Karpas-422 (cell line): ENCODE measurements around the gene TOR1AIP2. TPM values are rescaled to one million over a fixed set of nuclear protein-coding genes. Genes with fewer than 3 reads are reported as not detected.
"Not testable (repeated sequence)": the region's sequence is repeated elsewhere in the genome, so short reads cannot be mapped to it uniquely, and the experiment has no call there.

Experiments
- DNase-seq: peaks from one replicate; pipeline ENCODE4 v3.0.0-alpha.2; 2015
- H2AFZ ChIP-seq: fragments of 200-600 bp; sonication (generic); 2 replicates; pipeline ENCODE4 v1.6.1; 2014; ENCODE audit warnings: antibody characterized with exemption, low read length, mixed read lengths
- H3K27ac ChIP-seq: fragments of 200-600 bp; sonication (generic); 2 replicates; pipeline ENCODE4 v1.5.1; 2014; ENCODE audit warnings: mild to moderate bottlenecking, low read length, moderate library complexity
- H3K27me3 ChIP-seq: fragments of 200-600 bp; sonication (generic); 2 replicates; pipeline ENCODE4 v1.6.1; 2014; ENCODE audit warnings: low read length, mixed read lengths
- H3K36me3 ChIP-seq: fragments of 200-600 bp; sonication (generic); 2 replicates; pipeline ENCODE4 v1.6.1; 2014; ENCODE audit warnings: low read length, mixed read lengths; ENCODE audit not compliant: insufficient read depth
- H3K4me1 ChIP-seq: fragments of 200-600 bp; sonication (generic); 2 replicates; pipeline ENCODE4 v1.6.1; 2014; ENCODE audit warnings: mild to moderate bottlenecking, low read length, mixed read lengths
- H3K4me2 ChIP-seq: fragments of 200-600 bp; sonication (generic); 2 replicates; pipeline ENCODE4 v1.6.1; 2014; ENCODE audit warnings: low read length, low read depth, mild to moderate bottlenecking; ENCODE audit not compliant: poor library complexity, severe bottlenecking
- H3K4me3 ChIP-seq: fragments of 200-600 bp; sonication (generic); 2 replicates; pipeline ENCODE4 v1.5.1; 2014; ENCODE audit warnings: mild to moderate bottlenecking, antibody characterized with exemption, low read length, mixed read lengths
- H3K79me2 ChIP-seq: fragments of 200-600 bp; sonication (generic); 2 replicates; pipeline ENCODE4 v1.6.1; 2014; ENCODE audit warnings: mild to moderate bottlenecking, low read length, mixed read lengths
- H3K9ac ChIP-seq: fragments of 200-600 bp; sonication (generic); 2 replicates; pipeline ENCODE4 v1.6.0; 2014; ENCODE audit warnings: low read length
- H3K9me2 ChIP-seq: fragments of 200-600 bp; sonication (generic), shearing (Covaris generic); replicated peaks from 2 replicates; pipeline ENCODE4 v1.6.0; 2014; ENCODE audit warnings: mild to moderate bottlenecking, low read length, moderate library complexity; ENCODE audit not compliant: insufficient read depth
- H3K9me3 ChIP-seq: fragments of 300-700, 200-600 bp; sonication (generic); 2 replicates; pipeline ENCODE4 v1.6.1; 2014; ENCODE audit warnings: low read length, mixed read lengths
- H4K20me1 ChIP-seq: fragments of 200-600 bp; sonication (generic); 2 replicates; pipeline ENCODE4 v1.6.1; 2014; ENCODE audit warnings: mild to moderate bottlenecking, antibody characterized with exemption, low read length, low read depth; ENCODE audit not compliant: insufficient read depth
- total RNA-seq: library from RNA; depleted of rRNA; stranded (reverse); fragments of >200 nt; shearing (Covaris generic); gene quantifications from 2 replicates; pipeline ENCODE4 v1.2.3, GENCODE V29; 2014; ENCODE audit warnings: low replicate concordance

The TOR1AIP2 gene
- total RNA-seq, 1 experiment from 2014 or later = 67.3 TPM

DNA sequence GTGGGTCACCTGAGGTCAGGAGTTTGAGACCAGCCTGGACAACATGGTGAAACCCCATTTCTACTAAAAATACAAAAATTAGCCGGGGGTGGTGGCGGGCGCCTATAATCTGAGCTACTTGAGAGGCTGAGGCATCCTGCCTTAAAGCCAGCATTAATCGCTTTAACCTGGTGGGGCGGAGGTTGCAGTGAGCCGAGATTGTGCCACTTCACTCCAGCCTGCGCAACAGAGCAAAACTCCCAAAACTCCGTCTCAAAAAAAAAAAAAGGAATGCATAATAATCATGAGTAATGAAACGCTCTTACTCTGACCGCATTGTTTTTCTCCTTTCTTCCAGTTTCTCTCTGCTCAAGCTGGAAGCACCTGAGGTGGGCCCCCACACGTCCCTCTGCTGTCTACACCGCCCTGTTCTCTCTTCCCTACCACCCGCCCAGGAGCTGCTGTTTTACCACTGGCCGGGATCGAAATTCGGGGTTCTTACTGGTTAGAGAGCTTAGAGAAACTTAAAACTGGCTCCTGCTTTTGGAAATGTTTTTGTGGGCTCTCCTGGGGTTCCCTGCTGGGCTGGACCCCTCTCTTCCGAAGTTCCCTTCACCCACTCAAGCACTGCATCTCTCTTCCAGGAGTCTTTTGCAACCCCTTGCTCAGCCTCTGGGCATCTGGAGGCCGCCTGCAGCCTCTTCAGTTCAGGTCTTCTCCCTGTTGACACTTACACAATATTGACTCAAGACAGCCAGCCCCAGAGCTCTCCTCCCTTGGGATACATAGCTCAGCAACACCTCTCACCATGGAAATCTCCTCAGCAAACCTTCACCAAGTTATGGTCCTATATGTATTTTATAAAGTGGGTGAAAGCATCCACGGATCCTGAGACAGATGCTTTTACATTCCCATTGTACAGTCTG lies 72.1 kb downstream of the TOR1AIP2 start:
- H3K4me3 ChIP-seq = no peak overlapping the region
- H3K9ac ChIP-seq = no peak overlapping the region
- no peaks in the 10 kb centered on the region for H3K4me1 ChIP-seq
- H3K9me3 ChIP-seq = no peaks in the 10 kb centered on the region
- H4K20me1 ChIP-seq = no peaks in the 10 kb centered on the region
- no peaks in the 10 kb centered on the region for H3K27me3 ChIP-seq
- no peaks in the 10 kb centered on the region for H3K79me2 ChIP-seq
- no peak overlapping the region for H2AFZ ChIP-seq
- H3K9me2 ChIP-seq = no peaks in the 10 kb centered on the region
- no peaks in the 10 kb centered on the region for H3K36me3 ChIP-seq
- DNase-seq = no peak
- no peak overlapping the region for H3K27ac ChIP-seq
- no peak overlapping the region for H3K4me2 ChIP-seq

GRCh38 chr1:179804417-179804816 lies 73.2 kb downstream of the TOR1AIP2 start:
- H3K9me3 ChIP-seq, H3K27ac ChIP-seq, H3K27me3 ChIP-seq, H2AFZ ChIP-seq, DNase-seq, H3K9ac ChIP-seq, H3K79me2 ChIP-seq, H3K9me2 ChIP-seq, H3K36me3 ChIP-seq, H3K4me3 ChIP-seq, H3K4me2 ChIP-seq, H3K4me1 ChIP-seq, H4K20me1 ChIP-seq: not testable (repeated sequence)

DNA sequence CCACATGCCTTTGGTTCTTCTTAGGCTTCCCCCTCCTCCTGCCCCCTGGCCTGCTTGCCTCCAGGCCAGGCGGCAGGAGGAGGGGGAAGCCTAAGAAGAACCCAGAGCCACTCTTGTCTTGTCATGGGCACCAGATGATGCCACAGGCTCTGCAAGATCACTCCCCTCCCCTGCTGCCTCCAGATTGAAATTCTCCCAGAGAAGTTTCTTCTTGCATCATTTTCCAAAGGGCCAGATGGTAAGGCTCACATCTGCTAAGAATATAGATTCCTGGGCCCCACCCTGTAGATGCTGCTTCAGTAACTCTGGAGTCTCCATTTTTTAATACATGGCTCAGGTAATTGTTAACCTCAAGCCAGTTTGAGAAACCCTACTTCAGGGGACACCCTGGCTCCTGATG lies 73.7 kb downstream of the TOR1AIP2 start:
- Histone ChIP-seq H3K79me2 (no peaks in the 10 kb centered on the region), H3K4me1 (no peaks in the 10 kb centered on the region), H3K27me3 (no peaks in the 10 kb centered on the region), H3K9ac (no peak overlapping the region), H3K4me3 (no peak overlapping the region), H3K9me3 (no peaks in the 10 kb centered on the region), H3K4me2 (no peak overlapping the region), H2AFZ (no peak overlapping the region), H4K20me1 (no peaks in the 10 kb centered on the region), H3K27ac (no peak overlapping the region), H3K9me2 (no peaks in the 10 kb centered on the region), H3K36me3 (no peaks in the 10 kb centered on the region)
- no peak for DNase-seq

- Histone ChIP-seq H3K9me3 (no peaks in the 10 kb centered on the region), H3K4me3 (no peak overlapping the region), H3K27ac (no peak overlapping the region), H4K20me1 (no peaks in the 10 kb centered on the region), H2AFZ (no peak overlapping the region), H3K79me2 (no peaks in the 10 kb centered on the region), H3K27me3 (no peaks in the 10 kb centered on the region), H3K4me1 (no peaks in the 10 kb centered on the region), H3K9ac (no peak overlapping the region), H3K4me2 (no peak overlapping the region), H3K9me2 (no peaks in the 10 kb centered on the region), H3K36me3 (no peaks in the 10 kb centered on the region)
- DNase-seq = no peak
Observed at GRCh38 chr1:179803104-179803503, 74.5 kb downstream of the TOR1AIP2 start.

- Histone ChIP-seq H3K27me3 (no peaks in the 10 kb centered on the region), H4K20me1 (no peaks in the 10 kb centered on the region), H3K4me3 (no peak overlapping the region), H3K27ac (no peak overlapping the region), H3K9ac (no peak overlapping the region), H3K4me1 (no peaks in the 10 kb centered on the region), H2AFZ (no peak overlapping the region), H3K4me2 (no peak overlapping the region), H3K9me2 (no peaks in the 10 kb centered on the region), H3K9me3 (no peaks in the 10 kb centered on the region), H3K79me2 (no peaks in the 10 kb centered on the region), H3K36me3 (no peaks in the 10 kb centered on the region)
- DNase-seq = no peak
Observed at GRCh38 chr1:179800481-179800880, 77.1 kb downstream of the TOR1AIP2 start.

- Histone ChIP-seq H2AFZ (no peak overlapping the region), H4K20me1 (no peaks in the 10 kb centered on the region)
- DNase-seq = no peak
Observed at GRCh38 chr1:179798864-179799516, 78.6 kb downstream of the TOR1AIP2 start.

DNA sequence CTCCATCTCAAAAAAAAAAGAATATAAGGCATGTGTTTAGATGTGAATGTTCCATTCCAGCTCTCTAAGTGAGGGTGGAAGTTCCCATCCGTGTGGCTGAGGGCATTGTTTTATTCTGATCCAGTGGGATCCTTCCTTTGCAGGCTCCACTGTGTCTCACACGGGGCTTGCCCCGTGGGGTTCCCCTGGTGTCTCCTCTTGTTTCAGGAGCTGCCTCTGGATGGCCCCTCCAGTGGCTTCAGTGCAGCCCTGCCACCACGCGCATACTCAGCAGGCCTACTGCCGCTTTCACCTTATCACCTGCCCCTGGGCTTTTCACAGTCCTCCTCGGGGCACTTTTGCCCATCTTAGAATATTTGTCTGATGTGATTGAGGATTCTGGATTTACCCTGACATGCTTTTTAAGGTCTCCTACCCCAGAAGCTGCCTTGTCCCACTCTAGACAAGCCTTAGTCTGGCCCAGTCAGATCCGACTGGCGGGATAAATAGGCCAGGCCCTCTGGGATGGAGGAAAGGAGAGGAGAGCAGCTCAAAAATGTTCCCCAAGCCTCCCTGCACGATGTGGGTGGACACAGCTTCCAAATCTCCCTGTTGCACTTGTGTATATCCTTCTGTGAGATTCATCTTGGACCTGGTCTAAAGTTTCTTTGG lies 79.3 kb downstream of the TOR1AIP2 start:
- no peak overlapping the region for H2AFZ ChIP-seq
- H3K4me3 ChIP-seq = no peak overlapping the region
- no peak overlapping the region for H3K27ac ChIP-seq
- no peaks in the 10 kb centered on the region for H3K9me2 ChIP-seq
- H3K9me3 ChIP-seq = no peaks in the 10 kb centered on the region
- no peak overlapping the region for H3K9ac ChIP-seq
- no peaks in the 10 kb centered on the region for H3K79me2 ChIP-seq
- no peaks in the 10 kb centered on the region for H3K27me3 ChIP-seq
- no peak for DNase-seq
- H3K36me3 ChIP-seq = no peaks in the 10 kb centered on the region
- no peaks in the 10 kb centered on the region for H3K4me1 ChIP-seq
- H3K4me2 ChIP-seq = no peak overlapping the region
- H4K20me1 ChIP-seq = no peaks in the 10 kb centered on the region

More at GRCh38 chr1:179798864-179799516, 78.6 kb downstream of the TOR1AIP2 start:
- Histone ChIP-seq H3K9me2 (no peaks in the 10 kb centered on the region), H3K4me2 (no peak overlapping the region), H3K36me3 (no peaks in the 10 kb centered on the region), H3K9ac (no peak overlapping the region), H3K9me3 (no peaks in the 10 kb centered on the region), H3K4me3 (no peak overlapping the region), H3K4me1 (no peaks in the 10 kb centered on the region), H3K27ac (no peak overlapping the region), H3K79me2 (no peaks in the 10 kb centered on the region), H3K27me3 (no peaks in the 10 kb centered on the region)

DNA sequence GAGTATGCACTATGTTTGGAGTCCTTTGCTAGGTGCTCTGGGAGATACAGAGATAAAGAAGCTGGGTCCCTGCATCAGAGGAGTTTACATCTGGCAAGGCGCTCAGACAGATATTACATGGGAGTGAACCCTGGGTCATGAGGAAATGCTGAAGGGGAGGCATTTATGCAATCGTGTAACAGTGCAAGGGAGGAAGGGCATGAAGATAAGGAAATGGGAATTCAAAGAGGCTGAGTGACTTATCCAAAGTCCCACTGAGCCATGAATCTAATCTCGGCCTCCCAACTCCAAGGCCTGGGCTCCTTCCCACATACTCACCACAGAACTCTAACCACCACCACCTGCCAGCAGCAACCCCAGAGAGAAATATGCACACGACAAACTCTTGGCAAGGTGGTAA lies 82.9 kb downstream of the TOR1AIP2 start:
- Histone ChIP-seq H3K9ac (no peak overlapping the region), H3K9me2 (no peaks in the 10 kb centered on the region), H3K4me3 (no peak overlapping the region), H3K27me3 (no peaks in the 10 kb centered on the region), H3K27ac (no peak overlapping the region), H3K79me2 (no peaks in the 10 kb centered on the region), H3K36me3 (no peaks in the 10 kb centered on the region), H3K4me2 (no peak overlapping the region), H3K4me1 (no peaks in the 10 kb centered on the region), H4K20me1 (no peaks in the 10 kb centered on the region), H3K9me3 (no peaks in the 10 kb centered on the region), H2AFZ (no peak overlapping the region)
- DNase-seq = no peak
